Trophoblast cell (in vitro differentiated cells and primary cell): Measurements from ENCODE around the gene EMX1.

Experiments used
- DNase-seq, 2 donors: peaks; one replicate each; pipeline ENCODE4 v3.0.0-alpha.2; 2016
- H2AFZ ChIP-seq: 2 replicates; pipeline ENCODE4 v1.6.1; 2013; ENCODE audit warnings: low read length, moderate library complexity, mild to moderate bottlenecking; ENCODE audit not compliant: insufficient read depth, poor library complexity
- H2AK5ac ChIP-seq: 2 replicates; pipeline ENCODE4 v1.6.1; 2013; ENCODE audit warnings: mild to moderate bottlenecking, low read length
- H2BK120ac ChIP-seq: 2 replicates; pipeline ENCODE4 v1.6.1; 2013; ENCODE audit warnings: low read length, mild to moderate bottlenecking, moderate library complexity; ENCODE audit not compliant: insufficient read depth, poor library complexity
- H2BK12ac ChIP-seq: 2 replicates; pipeline ENCODE4 v1.6.1; 2013; ENCODE audit warnings: mild to moderate bottlenecking, low read length, moderate library complexity
- H2BK5ac ChIP-seq: 2 replicates; pipeline ENCODE4 v1.6.1; 2013; ENCODE audit warnings: low read length, low read depth, moderate library complexity, mild to moderate bottlenecking; ENCODE audit not compliant: poor library complexity
- H3K14ac ChIP-seq: 2 replicates; pipeline ENCODE4 v1.6.1; 2013; ENCODE audit warnings: mild to moderate bottlenecking, low read length
- H3K18ac ChIP-seq: 2 replicates; pipeline ENCODE4 v1.6.1; 2013; ENCODE audit warnings: mild to moderate bottlenecking, low read length
- H3K23ac ChIP-seq: 2 replicates; pipeline ENCODE4 v1.6.1; 2013; ENCODE audit warnings: low read length
- H3K27ac ChIP-seq: 2 replicates; pipeline ENCODE4 v1.5.1; 2013; ENCODE audit warnings: low read depth, mild to moderate bottlenecking, inconsistent platforms, low read length, moderate library complexity
- H3K27me3 ChIP-seq: 2 replicates; pipeline ENCODE4 v1.6.1; 2013; ENCODE audit warnings: inconsistent platforms, mild to moderate bottlenecking, low read length, moderate library complexity; ENCODE audit not compliant: insufficient read depth
- H3K36me3 ChIP-seq, 2 experiments: 1 replicate in 1 of 2; 2 replicates in 1 of 2; pipeline ENCODE4 v1.6.1; 2013; ENCODE audit warnings: low read length in 2 of 2, mild to moderate bottlenecking in 2 of 2, moderate library complexity in 1 of 2; ENCODE audit not compliant: insufficient read depth in 2 of 2, control insufficient read depth in 1 of 2
- H3K4ac ChIP-seq: 2 replicates; pipeline ENCODE4 v1.6.1; 2013; ENCODE audit warnings: low read depth, mild to moderate bottlenecking, low read length, moderate library complexity
- H3K4me1 ChIP-seq, 2 experiments: 1 replicate in 1 of 2; 2 replicates in 1 of 2; pipeline ENCODE4 v1.6.1; 2013; ENCODE audit warnings: low read length in 2 of 2, mild to moderate bottlenecking in 2 of 2, moderate library complexity in 1 of 2; ENCODE audit not compliant: insufficient read depth in 2 of 2, control insufficient read depth in 1 of 2
- H3K4me2 ChIP-seq: 2 replicates; pipeline ENCODE4 v1.6.1; 2013; ENCODE audit warnings: inconsistent platforms, mild to moderate bottlenecking, low read length, moderate library complexity
- H3K4me3 ChIP-seq: 2 replicates; pipeline ENCODE4 v1.5.1; 2013; ENCODE audit warnings: mild to moderate bottlenecking, low read depth, low read length, inconsistent platforms
- H3K79me1 ChIP-seq: one replicate; pipeline ENCODE4 v1.6.1; 2013; ENCODE audit warnings: low read length
- H3K79me2 ChIP-seq: 2 replicates; pipeline ENCODE4 v1.6.1; 2013; ENCODE audit warnings: low read length, mild to moderate bottlenecking; ENCODE audit not compliant: control insufficient read depth, insufficient read depth, poor library complexity
- H3K9ac ChIP-seq: 2 replicates; pipeline ENCODE4 v1.6.1; 2013; ENCODE audit warnings: mild to moderate bottlenecking, low read length
- H3K9me3 ChIP-seq: 2 replicates; pipeline ENCODE4 v1.6.1; 2013; ENCODE audit warnings: low read depth, mild to moderate bottlenecking, control low read depth, inconsistent platforms, low read length; ENCODE audit not compliant: insufficient read depth
- H4K12ac ChIP-seq: 2 replicates; pipeline ENCODE4 v1.6.1; 2013; ENCODE audit warnings: low read depth, mild to moderate bottlenecking, low read length, moderate library complexity
- H4K8ac ChIP-seq: 2 replicates; pipeline ENCODE4 v1.6.1; 2013; ENCODE audit warnings: low read depth, mild to moderate bottlenecking, low read length, moderate library complexity
- H4K91ac ChIP-seq: one replicate; pipeline ENCODE4 v1.6.1; 2013; ENCODE audit warnings: low read depth, mild to moderate bottlenecking, low read length, moderate library complexity
- WGBS: extraction: QIAGEN DNeasy Blood & Tissue Kit; methylation state at CpG from one replicate; pipeline ENCODE4 v1.1.7; 2013; ENCODE audit warnings: missing lambda C conversion rate; ENCODE audit not compliant: insufficient read length, insufficient coverage; ENCODE audit errors: extremely low coverage; 5-methylcytosine and 5-hydroxymethylcytosine counted together

Gene EMX1

GRCh38 chr2:72944804-72945449 is 27.6 kb downstream of the EMX1 start:
- H3K36me3 ChIP-seq: peaks cover 0 to 2% of the 10 kb centered on the region in 2 experiments
- H3K9me3 ChIP-seq: peaks cover 2% of the 10 kb centered on the region
- no peak overlapping the region for H3K27ac ChIP-seq
- H4K12ac ChIP-seq: no peak overlapping the region
- no peak overlapping the region for H2BK12ac ChIP-seq
- H2BK120ac ChIP-seq: no peak overlapping the region
- no peaks in the 10 kb centered on the region for H3K27me3 ChIP-seq
- peaks cover 4% of the 10 kb centered on the region in 2 experiments for H3K4me1 ChIP-seq
- no peak overlapping the region for H4K8ac ChIP-seq
- H3K4me3 ChIP-seq: no peak overlapping the region
- H3K79me1 ChIP-seq: no peaks in the 10 kb centered on the region
- WGBS: no CpG with 5 or more reads among the region's 16 CpGs
- no peak overlapping the region for H2BK5ac ChIP-seq
- no peak overlapping the region for H3K4ac ChIP-seq
- H3K4me2 ChIP-seq: no peak overlapping the region
- H2AFZ ChIP-seq: no peak overlapping the region
- DNase-seq: no peak
- H2AK5ac ChIP-seq: no peak overlapping the region
- H3K9ac ChIP-seq: no peak overlapping the region
- no peak overlapping the region for H3K18ac ChIP-seq
- no peak overlapping the region for H4K91ac ChIP-seq
- H3K23ac ChIP-seq: no peak overlapping the region
- no peaks in the 10 kb centered on the region for H3K79me2 ChIP-seq
- H3K14ac ChIP-seq: no peak overlapping the region

GRCh38 chr2:72945450-72946019 is 28.2 kb downstream of the EMX1 start:
- H3K14ac ChIP-seq: no peak overlapping the region
- no peak overlapping the region for H3K4ac ChIP-seq
- no peak overlapping the region for H2BK12ac ChIP-seq
- no peak overlapping the region for H3K4me3 ChIP-seq
- H3K79me1 ChIP-seq: no peaks in the 10 kb centered on the region
- H4K91ac ChIP-seq: no peak overlapping the region
- no peak for DNase-seq
- peaks cover 0 to 2% of the 10 kb centered on the region in 2 experiments for H3K36me3 ChIP-seq
- H3K23ac ChIP-seq: no peak overlapping the region
- H3K18ac ChIP-seq: no peak overlapping the region
- H3K27me3 ChIP-seq: no peaks in the 10 kb centered on the region
- H2AFZ ChIP-seq: no peak overlapping the region
- H3K4me2 ChIP-seq: no peak overlapping the region
- peaks cover 1 to 2% of the 10 kb centered on the region in 2 experiments for H3K4me1 ChIP-seq
- H2BK5ac ChIP-seq: no peak overlapping the region
- no peak overlapping the region for H3K27ac ChIP-seq
- no peak overlapping the region for H2BK120ac ChIP-seq
- no peak overlapping the region for H4K8ac ChIP-seq
- H3K9me3 ChIP-seq: peaks cover 2% of the 10 kb centered on the region
- no CpG with 5 or more reads among the region's 9 CpGs for WGBS
- no peak overlapping the region for H3K9ac ChIP-seq
- H2AK5ac ChIP-seq: no peak overlapping the region
- no peaks in the 10 kb centered on the region for H3K79me2 ChIP-seq
- H4K12ac ChIP-seq: no peak overlapping the region

GRCh38 chr2:72946466-72946865 is 29.1 kb downstream of the EMX1 start:
- H3K14ac ChIP-seq: no peak overlapping the region
- H2BK12ac ChIP-seq: no peak overlapping the region
- H3K9me3 ChIP-seq: peaks cover 2% of the 10 kb centered on the region
- no peak overlapping the region for H3K18ac ChIP-seq
- H3K4ac ChIP-seq: no peak overlapping the region
- H4K8ac ChIP-seq: no peak overlapping the region
- no peak for DNase-seq
- peaks cover 8% of the 10 kb centered on the region in 2 experiments for H3K4me1 ChIP-seq
- WGBS: no CpG with 5 or more reads among the region's 9 CpGs
- peaks cover 0 to 2% of the 10 kb centered on the region in 2 experiments for H3K36me3 ChIP-seq
- no peak overlapping the region for H2AFZ ChIP-seq
- H2BK5ac ChIP-seq: no peak overlapping the region
- H3K27me3 ChIP-seq: no peaks in the 10 kb centered on the region
- no peak overlapping the region for H4K12ac ChIP-seq
- no peak overlapping the region for H2AK5ac ChIP-seq
- no peak overlapping the region for H3K23ac ChIP-seq
- H3K4me3 ChIP-seq: no peak overlapping the region
- H2BK120ac ChIP-seq: no peak overlapping the region
- no peak overlapping the region for H3K9ac ChIP-seq
- H3K79me1 ChIP-seq: no peaks in the 10 kb centered on the region
- H3K4me2 ChIP-seq: no peak overlapping the region
- H3K27ac ChIP-seq: no peak overlapping the region
- H3K79me2 ChIP-seq: no peaks in the 10 kb centered on the region
- H4K91ac ChIP-seq: no peak overlapping the region

- no peak overlapping the region for H3K4me2 ChIP-seq
- H3K27ac ChIP-seq: no peak overlapping the region
- no peaks in the 10 kb centered on the region for H3K79me2 ChIP-seq
- no peak for DNase-seq
- no peak overlapping the region for H4K8ac ChIP-seq
- H4K91ac ChIP-seq: no peak overlapping the region
- no peak overlapping the region for H3K14ac ChIP-seq
- H2BK120ac ChIP-seq: no peak overlapping the region
- no CpG with 5 or more reads among the region's 10 CpGs for WGBS
- no peak overlapping the region for H2AK5ac ChIP-seq
- no peak overlapping the region for H2BK12ac ChIP-seq
- H2AFZ ChIP-seq: no peak overlapping the region
- no peaks in the 10 kb centered on the region for H3K27me3 ChIP-seq
- no peak overlapping the region for H3K9ac ChIP-seq
- no peak overlapping the region for H3K4ac ChIP-seq
- no peak overlapping the region for H3K4me3 ChIP-seq
- no peak overlapping the region for H3K23ac ChIP-seq
- H3K79me1 ChIP-seq: no peaks in the 10 kb centered on the region
- no peak overlapping the region for H4K12ac ChIP-seq
- peaks cover 2% of the 10 kb centered on the region for H3K9me3 ChIP-seq
- no peak overlapping the region for H3K18ac ChIP-seq
- no peak overlapping the region for H2BK5ac ChIP-seq
- peaks cover 0 to 2% of the 10 kb centered on the region in 2 experiments for H3K36me3 ChIP-seq
- H3K4me1 ChIP-seq: peaks cover 11 to 12% of the 10 kb centered on the region in 2 experiments
These were observed 30.9 kb downstream of the EMX1 start for GRCh38 chr2:72947952-72948830.
